C4-2B (cell line): ENCODE results near the gene NMBR.
A peak's percentile ranks its signal among the peaks of the same experiment; 100 is the strongest.
"Not testable (repeated sequence)": the region's sequence is repeated elsewhere in the genome, so short reads cannot be mapped to it uniquely, and the experiment has no call there.

Experiments used
- H3K27ac ChIP-seq: fragments of 450-650 bp; 2 replicates; pipeline ENCODE4 v1.5.1; 2017
- CTCF ChIP-seq: fragments of 450-650 bp; conservative IDR thresholded peaks from 2 replicates; pipeline ENCODE4 v1.5.1; 2017; ENCODE audit warnings: mild to moderate bottlenecking
- ZFX ChIP-seq: fragments of 450-650 bp; IDR thresholded peaks from 2 replicates; pipeline ENCODE4 v1.6.1; 2017

Gene NMBR

GRCh38 chr6:142172758-142173157, 25.8 kb upstream of the NMBR start:
- H3K27ac ChIP-seq: no peak overlapping the region
- TF ChIP-seq CTCF (no peak), ZFX (no peak)

- TF ChIP-seq ZFX: no peak
- no peak for TF ChIP-seq CTCF
Measured at GRCh38 chr6:142171351-142171750, 24.4 kb upstream of the NMBR start.

GRCh38 chr6:142167486-142167885, 20.6 kb upstream of the NMBR start:
- TF ChIP-seq ZFX: no peak
- H3K27ac ChIP-seq: no peak overlapping the region

More at GRCh38 chr6:142171351-142171750, 24.4 kb upstream of the NMBR start:
- H3K27ac ChIP-seq: no peak overlapping the region

GRCh38 chr6:142167071-142167470, 20.1 kb upstream of the NMBR start:
- H3K27ac ChIP-seq: no peak overlapping the region
- TF ChIP-seq CTCF (no peak), ZFX (no peak)

- TF ChIP-seq CTCF (no peak), ZFX (no peak)
- H3K27ac ChIP-seq: no peak overlapping the region
Measured at GRCh38 chr6:142165227-142165626, 18.3 kb upstream of the NMBR start.

GRCh38 chr6:142162780-142163179, 15.9 kb upstream of the NMBR start:
- TF ChIP-seq CTCF (no peak), ZFX (no peak)
- H3K27ac ChIP-seq: no peak overlapping the region

GRCh38 chr6:142156758-142157068, 9.8 kb upstream of the NMBR start:
- not testable (repeated sequence) for H3K27ac ChIP-seq
- TF ChIP-seq CTCF: peak; percentile 24

- H3K27ac ChIP-seq: no peak overlapping the region
Measured at GRCh38 chr6:142155895-142156757, 9.2 kb upstream of the NMBR start.

More at GRCh38 chr6:142155895-142156757, 9.2 kb upstream of the NMBR start:
- TF ChIP-seq ZFX (no peak), CTCF (peak; percentile 62)
